Smooth muscle cell of bladder (primary cell): Measurements from ENCODE around the gene MOGAT2. TPM values are rescaled to one million over a fixed set of nuclear protein-coding genes. Genes with fewer than 3 reads are reported as not detected.

Source experiments
- total RNA-seq: library from RNA; depleted of rRNA; stranded (reverse); fragments of >200 nt; gene quantifications from 2 replicates; pipeline ENCODE4 v1.2.3, GENCODE V29; 2014

Gene MOGAT2
- not detected in 2 replicates for total RNA-seq

DNA sequence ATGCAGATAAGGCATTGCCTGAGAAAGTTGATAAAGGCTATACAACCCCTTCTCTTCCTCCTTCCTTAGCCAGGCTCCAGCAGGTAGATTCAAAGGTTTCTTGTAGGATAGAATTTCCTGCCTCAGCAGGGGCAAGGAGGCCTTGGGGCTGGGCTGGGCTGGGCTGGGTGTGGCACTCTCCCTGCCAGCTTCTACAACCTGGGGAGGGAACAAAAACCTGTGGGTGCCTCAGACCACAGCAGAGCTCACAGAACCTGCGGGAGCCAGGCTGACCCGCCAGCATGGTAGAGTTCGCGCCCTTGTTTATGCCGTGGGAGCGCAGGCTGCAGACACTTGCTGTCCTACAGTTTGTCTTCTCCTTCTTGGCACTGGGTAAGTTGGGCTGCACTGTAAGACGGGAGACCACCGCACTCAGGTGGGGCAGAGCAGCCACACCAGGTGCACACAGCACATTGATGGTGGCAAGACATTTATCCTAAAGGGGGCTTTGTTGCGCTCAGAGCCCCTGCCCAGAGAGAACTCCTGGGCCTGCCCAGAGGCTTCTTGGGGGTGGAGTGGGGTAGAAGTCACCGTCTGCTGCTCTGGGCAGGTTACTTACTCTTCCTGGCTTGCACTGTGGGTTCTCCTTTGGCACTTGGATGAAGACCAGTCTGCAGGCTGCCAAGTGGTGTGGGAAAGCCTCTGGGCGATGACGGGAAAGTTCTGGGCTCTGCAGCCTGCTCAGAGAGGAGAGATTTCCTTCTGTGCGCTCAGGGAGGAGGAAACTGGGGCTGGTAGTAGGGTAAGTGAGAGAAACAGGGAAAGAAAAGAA is at the start of gene MOGAT2:
MOGAT2 (plus strand) TSS at position 231 of the 811 bp plus-strand sequence; CDS start at position 282, 51 bp downstream.

DNA sequence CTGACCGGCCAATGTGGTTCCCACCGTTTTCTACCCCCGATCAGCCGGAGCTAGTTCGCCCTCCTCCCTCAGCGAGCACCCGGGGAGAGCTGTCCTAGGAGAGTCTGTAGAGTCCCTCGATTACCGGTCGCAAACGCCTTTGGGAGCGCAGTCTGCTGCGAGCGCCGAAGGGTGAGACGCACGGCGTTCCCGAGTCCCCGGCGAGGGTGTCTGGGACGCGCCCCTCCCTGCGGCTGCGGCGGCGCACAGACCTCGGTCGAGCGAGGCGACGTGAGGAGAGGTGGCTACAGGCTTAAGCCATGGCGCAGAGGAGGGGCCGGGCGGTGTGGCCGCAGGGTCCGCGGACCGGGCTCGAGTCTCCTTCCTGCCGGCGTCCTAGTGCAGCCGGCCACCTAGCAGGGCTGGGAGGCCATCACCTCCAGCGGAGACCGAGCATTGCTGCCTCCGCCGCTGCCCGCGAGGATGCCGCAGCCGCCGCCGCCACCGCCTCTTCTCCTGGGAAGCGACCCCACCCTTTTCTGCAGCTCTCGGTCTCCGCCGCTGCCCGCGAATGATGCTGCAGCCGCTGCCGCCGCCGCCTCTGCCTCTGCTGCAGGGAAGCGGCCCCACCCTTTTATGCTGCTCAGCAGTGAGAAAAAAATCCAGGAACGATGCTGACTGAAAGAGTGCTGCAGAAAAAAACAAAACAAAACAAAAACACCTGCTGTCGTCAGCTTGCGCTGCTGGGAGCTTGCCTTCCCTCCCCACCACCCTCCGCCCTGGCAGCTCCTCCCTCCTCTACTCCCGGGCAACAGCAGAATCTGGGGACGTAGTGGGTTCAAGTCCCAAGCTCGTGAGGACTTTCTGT is 49.0 kb upstream of the MOGAT2 start, which contains the start of gene MAP6:
MAP6 (minus strand) TSS at position 588 of the 847 bp plus-strand sequence. CDS start 669 bp downstream, outside the sequence.

DNA sequence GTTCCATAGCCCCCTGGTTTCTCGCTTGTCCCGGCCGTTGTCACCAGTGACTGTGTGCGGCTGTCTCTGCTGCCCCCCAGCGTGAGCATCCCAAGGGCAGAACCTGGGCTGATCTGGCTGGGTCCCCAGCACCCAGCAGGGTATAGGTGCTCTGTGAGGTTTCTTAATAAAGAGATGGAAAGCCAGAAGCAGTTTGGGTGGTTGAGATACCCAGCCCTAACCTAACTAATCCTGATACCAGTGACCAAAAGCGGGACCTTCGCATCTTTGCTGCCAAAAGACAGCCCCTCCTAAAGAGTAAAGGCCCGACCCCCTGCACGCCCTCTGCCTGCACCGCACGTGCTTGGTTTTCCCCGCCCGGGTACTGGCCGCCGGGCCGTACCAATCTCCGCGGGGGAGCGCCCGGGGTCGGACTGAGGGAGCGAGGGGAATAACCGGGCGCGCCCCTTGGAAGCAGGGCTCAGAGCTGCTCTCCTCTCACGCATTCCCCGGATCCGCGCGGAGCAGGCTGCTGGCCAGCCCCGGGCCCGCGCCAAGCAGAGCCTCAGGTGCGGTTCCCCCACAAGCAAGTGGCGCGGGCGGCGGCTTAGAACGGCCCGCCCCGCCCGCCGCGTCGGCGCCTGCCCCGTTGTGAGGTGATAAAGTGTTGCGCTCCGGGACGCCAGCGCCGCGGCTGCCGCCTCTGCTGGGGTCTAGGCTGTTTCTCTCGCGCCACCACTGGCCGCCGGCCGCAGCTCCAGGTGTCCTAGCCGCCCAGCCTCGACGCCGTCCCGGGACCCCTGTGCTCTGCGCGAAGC is 50.7 kb downstream of the MOGAT2 start, which contains the start of gene DGAT2:
DGAT2 (plus strand) TSS at position 667 of the 797 bp plus-strand sequence. CDS start 214 bp downstream, outside the sequence.

Other genes with a start within 250 kb of the MOGAT2 start
- 4.1 and 9.0 TPM in 2 replicates for gene GDPD5, start 191.9 kb upstream of the MOGAT2 start, total RNA-seq
- gene SERPINH1, start 155.6 kb upstream of the MOGAT2 start, total RNA-seq = 1,258 and 1,381 TPM in 2 replicates
- 1.4 and 1.8 TPM in 2 replicates for gene MAP6, start 48.8 kb upstream of the MOGAT2 start, total RNA-seq
- gene DGAT2, start 50.9 kb downstream of the MOGAT2 start, total RNA-seq = 4.4 and 4.8 TPM in 2 replicates
- gene UVRAG, start 97.4 kb downstream of the MOGAT2 start, total RNA-seq = 16.2 and 17.9 TPM in 2 replicates